ENCODE results near the gene CNTNAP4.

CNTNAP4 gene

GRCh38 chr16:76532188-76532973, 255.2 kb downstream of the CNTNAP4 start:
- Histone ChIP-seq H3K79me2 (ENCODE audit: insufficient read depth, low read length) (no peaks in the 10 kb centered on the region), H3K4me2 (ENCODE audit: insufficient read depth, low read length) (no peak overlapping the region), H3K4me1 (ENCODE audit: insufficient read depth, low read length) (no peaks in the 10 kb centered on the region), H3K27me3 (ENCODE audit: insufficient read depth, low read length, poor library complexity) (no peaks in the 10 kb centered on the region), H3K9me3 (ENCODE audit: insufficient read depth, low read length, severe bottlenecking) (no peaks in the 10 kb centered on the region), H3K36me3 (ENCODE audit: insufficient read depth, low read length) (no peaks in the 10 kb centered on the region), H3K9ac (ENCODE audit: low read depth, low read length) (no peak overlapping the region), H2AFZ (ENCODE audit: low read depth, low read length) (no peak overlapping the region), H3K4me3 (ENCODE audit: low read depth in 1 of 2, low read length in 2 of 2) (no peak overlapping the region), H4K20me1 (ENCODE audit: insufficient read depth, low read length) (no peaks in the 10 kb centered on the region), H3K27ac (ENCODE audit: low read length) (no peak overlapping the region)
- TF ChIP-seq CTCF (IDR thresholded peaks at IDR 0.05; ENCODE audit: borderline replicate concordance, extremely low read depth, low read length, poor library complexity, severe bottlenecking) (no peak), EZH2 (IDR thresholded peaks at IDR 0.05; ENCODE audit: borderline replicate concordance, low read depth, low read length, severe bottlenecking) (no peak)
- no peak for ATAC-seq (ENCODE audit: insufficient read depth, low read depth)
- DNase-seq: no peak

- Histone ChIP-seq H3K79me2 (ENCODE audit: insufficient read depth, low read length) (no peaks in the 10 kb centered on the region), H3K36me3 (ENCODE audit: insufficient read depth, low read length) (no peaks in the 10 kb centered on the region), H3K4me2 (ENCODE audit: insufficient read depth, low read length) (no peak overlapping the region), H3K4me1 (ENCODE audit: insufficient read depth, low read length) (no peaks in the 10 kb centered on the region), H3K9ac (ENCODE audit: low read depth, low read length) (no peak overlapping the region), H3K27ac (ENCODE audit: low read length) (no peak overlapping the region), H4K20me1 (ENCODE audit: insufficient read depth, low read length) (no peaks in the 10 kb centered on the region), H3K9me3 (ENCODE audit: insufficient read depth, low read length, severe bottlenecking) (no peaks in the 10 kb centered on the region), H3K27me3 (ENCODE audit: insufficient read depth, low read length, poor library complexity) (no peaks in the 10 kb centered on the region), H3K4me3 (ENCODE audit: low read depth in 1 of 2, low read length in 2 of 2) (no peak overlapping the region), H2AFZ (ENCODE audit: low read depth, low read length) (no peak overlapping the region)
- DNase-seq (no peak), ATAC-seq (ENCODE audit: insufficient read depth, low read depth) (no peak)
- TF ChIP-seq CTCF (IDR thresholded peaks at IDR 0.05; ENCODE audit: borderline replicate concordance, extremely low read depth, low read length, poor library complexity, severe bottlenecking) (no peak), EZH2 (IDR thresholded peaks at IDR 0.05; ENCODE audit: borderline replicate concordance, low read depth, low read length, severe bottlenecking) (no peak)
These were observed 262.4 kb downstream of the CNTNAP4 start for GRCh38 chr16:76539609-76540008.

- no peak for DNase-seq
These were observed 263.9 kb downstream of the CNTNAP4 start for GRCh38 chr16:76541070-76541469.

More at GRCh38 chr16:76541070-76541469, 263.9 kb downstream of the CNTNAP4 start:
- Histone ChIP-seq H2AFZ (ENCODE audit: low read depth, low read length) (no peak overlapping the region), H3K4me2 (ENCODE audit: insufficient read depth, low read length) (no peak overlapping the region), H3K4me1 (ENCODE audit: insufficient read depth, low read length) (no peaks in the 10 kb centered on the region), H4K20me1 (ENCODE audit: insufficient read depth, low read length) (no peaks in the 10 kb centered on the region), H3K9ac (ENCODE audit: low read depth, low read length) (no peak overlapping the region), H3K79me2 (ENCODE audit: insufficient read depth, low read length) (no peaks in the 10 kb centered on the region), H3K36me3 (ENCODE audit: insufficient read depth, low read length) (no peaks in the 10 kb centered on the region), H3K27me3 (ENCODE audit: insufficient read depth, low read length, poor library complexity) (no peaks in the 10 kb centered on the region), H3K9me3 (ENCODE audit: insufficient read depth, low read length, severe bottlenecking) (no peaks in the 10 kb centered on the region), H3K4me3 (ENCODE audit: low read depth in 1 of 2, low read length in 2 of 2) (no peak overlapping the region), H3K27ac (ENCODE audit: low read length) (no peak overlapping the region)
- ATAC-seq (ENCODE audit: insufficient read depth, low read depth): no peak
- TF ChIP-seq EZH2 (IDR thresholded peaks at IDR 0.05; ENCODE audit: borderline replicate concordance, low read depth, low read length, severe bottlenecking) (no peak), CTCF (IDR thresholded peaks at IDR 0.05; ENCODE audit: borderline replicate concordance, extremely low read depth, low read length, poor library complexity, severe bottlenecking) (no peak)

All from DND-41 (cell line).